GM12892 (cell line): ENCODE measurements around the gene ANKRD40.

Source experiments
- POLR2A ChIP-seq: IDR thresholded peaks from 2 replicates; pipeline ENCODE4 v1.6.1; 2011; ENCODE audit warnings: low read depth, low read length, control low read depth
- TAF1 ChIP-seq: IDR thresholded peaks from 2 replicates; pipeline ENCODE4 v1.6.1; 2011; ENCODE audit warnings: low read depth, mild to moderate bottlenecking, control low read depth, low read length, borderline replicate concordance

- no peak for TF ChIP-seq POLR2A
- TF ChIP-seq TAF1 = no peak
These were observed 45.8 kb downstream of the ANKRD40 start for GRCh38 chr17:50661795-50662391.
